ENCODE results near the gene USHBP1. TPM values are rescaled to one million over a fixed set of nuclear protein-coding genes. Genes with fewer than 3 reads are reported as not detected.

Gene USHBP1
- total RNA-seq, 1 experiment from 2014 or later, result not detected

Other genes with a start within 250 kb of the USHBP1 start
- 2.0 TPM for gene CPAMD8, start 237.9 kb downstream of the USHBP1 start, total RNA-seq (2021; ENCODE audit: unreplicated experiment)
- gene HAUS8, start 189.3 kb downstream of the USHBP1 start, total RNA-seq (2021; ENCODE audit: unreplicated experiment), result 18.2 TPM
- 79.4 TPM for gene MYO9B, start 189.0 kb downstream of the USHBP1 start, total RNA-seq (2021; ENCODE audit: unreplicated experiment)
- gene USE1, start 49.4 kb downstream of the USHBP1 start, total RNA-seq (2021; ENCODE audit: unreplicated experiment), result 26.2 TPM
- 37.1 TPM for gene OCEL1, start 38.5 kb downstream of the USHBP1 start, total RNA-seq (2021; ENCODE audit: unreplicated experiment)
- gene NR2F6, start 18.8 kb downstream of the USHBP1 start, total RNA-seq (2021; ENCODE audit: unreplicated experiment), result 173 TPM
- 79.5 TPM for gene BABAM1, start 2.7 kb upstream of the USHBP1 start, total RNA-seq (2021; ENCODE audit: unreplicated experiment)
- gene ANKLE1, start 17.2 kb upstream of the USHBP1 start, total RNA-seq (2021; ENCODE audit: unreplicated experiment), result 1.1 TPM
- gene ABHD8, start 38.7 kb upstream of the USHBP1 start, total RNA-seq (2021; ENCODE audit: unreplicated experiment), result 19.6 TPM
- 87.7 TPM for gene MRPL34, start 41.1 kb upstream of the USHBP1 start, total RNA-seq (2021; ENCODE audit: unreplicated experiment)
- gene DDA1, start 44.8 kb upstream of the USHBP1 start, total RNA-seq (2021; ENCODE audit: unreplicated experiment), result 56.0 TPM
- gene ANO8, start 70.1 kb upstream of the USHBP1 start, total RNA-seq (2021; ENCODE audit: unreplicated experiment), result 13.5 TPM
- gene GTPBP3, start 72.8 kb upstream of the USHBP1 start, total RNA-seq (2021; ENCODE audit: unreplicated experiment), result 35.3 TPM
- 0.08 TPM for gene PLVAP, start 112.6 kb upstream of the USHBP1 start, total RNA-seq (2021; ENCODE audit: unreplicated experiment)
- 0.51 TPM for gene CCDC194, start 129.5 kb upstream of the USHBP1 start, total RNA-seq (2021; ENCODE audit: unreplicated experiment)
- 11.8 TPM for gene BST2, start 140.9 kb upstream of the USHBP1 start, total RNA-seq (2021; ENCODE audit: unreplicated experiment)
- 42.1 TPM for gene MVB12A, start 155.3 kb upstream of the USHBP1 start, total RNA-seq (2021; ENCODE audit: unreplicated experiment)
- 0.39 TPM for gene TMEM221, start 183.9 kb upstream of the USHBP1 start, total RNA-seq (2021; ENCODE audit: unreplicated experiment)
- gene NXNL1, start 196.2 kb upstream of the USHBP1 start, total RNA-seq (2021; ENCODE audit: unreplicated experiment), result not detected
- 5.4 TPM for gene SLC27A1, start 205.8 kb upstream of the USHBP1 start, total RNA-seq (2021; ENCODE audit: unreplicated experiment)
- gene PGLS, start 246.9 kb upstream of the USHBP1 start, total RNA-seq (2021; ENCODE audit: unreplicated experiment), result 58.2 TPM